ENCODE results near the gene ANKRD12.

DNA sequence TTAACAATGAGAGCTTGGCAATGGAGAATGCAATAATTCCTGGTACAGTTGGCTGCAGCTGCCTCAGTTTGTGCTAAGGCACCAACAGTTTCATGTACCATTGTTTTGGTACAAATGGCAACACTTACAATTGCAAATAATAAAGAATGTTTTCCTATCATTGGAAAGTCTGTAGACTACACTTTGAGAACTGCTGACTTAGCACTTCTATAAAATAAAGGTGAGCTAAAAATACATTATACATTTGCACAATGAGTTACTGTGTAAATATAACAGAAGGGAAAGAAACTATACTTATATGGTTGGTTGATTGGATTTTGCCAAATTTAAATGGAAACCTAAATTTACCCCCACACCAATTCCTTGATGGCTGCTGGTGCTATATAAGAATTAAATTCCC lies 153.1 kb downstream of the ANKRD12 start:
- TF ChIP-seq NFE2L2 (IDR thresholded peaks at IDR 0.05; ENCODE audit: low read depth, low read length), result no peak
- TF ChIP-seq, protein P1, sequence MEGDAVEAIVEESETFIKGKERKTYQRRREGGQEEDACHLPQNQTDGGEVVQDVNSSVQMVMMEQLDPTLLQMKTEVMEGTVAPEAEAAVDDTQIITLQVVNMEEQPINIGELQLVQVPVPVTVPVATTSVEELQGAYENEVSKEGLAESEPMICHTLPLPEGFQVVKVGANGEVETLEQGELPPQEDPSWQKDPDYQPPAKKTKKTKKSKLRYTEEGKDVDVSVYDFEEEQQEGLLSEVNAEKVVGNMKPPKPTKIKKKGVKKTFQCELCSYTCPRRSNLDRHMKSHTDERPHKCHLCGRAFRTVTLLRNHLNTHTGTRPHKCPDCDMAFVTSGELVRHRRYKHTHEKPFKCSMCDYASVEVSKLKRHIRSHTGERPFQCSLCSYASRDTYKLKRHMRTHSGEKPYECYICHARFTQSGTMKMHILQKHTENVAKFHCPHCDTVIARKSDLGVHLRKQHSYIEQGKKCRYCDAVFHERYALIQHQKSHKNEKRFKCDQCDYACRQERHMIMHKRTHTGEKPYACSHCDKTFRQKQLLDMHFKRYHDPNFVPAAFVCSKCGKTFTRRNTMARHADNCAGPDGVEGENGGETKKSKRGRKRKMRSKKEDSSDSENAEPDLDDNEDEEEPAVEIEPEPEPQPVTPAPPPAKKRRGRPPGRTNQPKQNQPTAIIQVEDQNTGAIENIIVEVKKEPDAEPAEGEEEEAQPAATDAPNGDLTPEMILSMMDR (conservative IDR thresholded peaks at IDR 0.05; ENCODE audit: low read depth, low read length), result no peak
- no peak for TF ChIP-seq MAZ (IDR thresholded peaks at IDR 0.05; ENCODE audit: borderline replicate concordance, low read depth, low read length)
- TF ChIP-seq USF2 (IDR thresholded peaks at IDR 0.05; ENCODE audit: low read depth, low read length), result no peak
- no peak for TF ChIP-seq POLR2A (IDR thresholded peaks at IDR 0.05; ENCODE audit: low read depth, low read length)
- TF ChIP-seq BHLHE40 (IDR thresholded peaks at IDR 0.05; ENCODE audit: low read depth, low read length), result no peak
- no peak for TF ChIP-seq SMC3 (IDR thresholded peaks at IDR 0.05; ENCODE audit: low read depth, low read length)
- no peak for TF ChIP-seq MXI1 (IDR thresholded peaks at IDR 0.05; ENCODE audit: borderline replicate concordance, low read depth, low read length)
- no peak for TF ChIP-seq RAD21 (IDR thresholded peaks at IDR 0.05; ENCODE audit: low read length)
- no peak for TF ChIP-seq RFX5 (IDR thresholded peaks at IDR 0.05; ENCODE audit: low read depth, low read length)
- TF ChIP-seq CEBPB (IDR thresholded peaks at IDR 0.05; ENCODE audit: low read depth, low read length), result no peak
- peak; percentile 100 for TF ChIP-seq MAFK (IDR thresholded peaks at IDR 0.05; ENCODE audit: low read depth, low read length)
- TF ChIP-seq RCOR1 (IDR thresholded peaks at IDR 0.05; ENCODE audit: insufficient replicate concordance, low read length), result no peak
- no peak for TF ChIP-seq CHD1 (IDR thresholded peaks at IDR 0.05; ENCODE audit: low read depth, low read length)
